ENCODE results near the gene PIGR. TPM values are rescaled to one million over a fixed set of nuclear protein-coding genes. Genes with fewer than 3 reads are reported as not detected.

Gene PIGR
- total RNA-seq, 1 donor from 2014 or later = not detected

DNA sequence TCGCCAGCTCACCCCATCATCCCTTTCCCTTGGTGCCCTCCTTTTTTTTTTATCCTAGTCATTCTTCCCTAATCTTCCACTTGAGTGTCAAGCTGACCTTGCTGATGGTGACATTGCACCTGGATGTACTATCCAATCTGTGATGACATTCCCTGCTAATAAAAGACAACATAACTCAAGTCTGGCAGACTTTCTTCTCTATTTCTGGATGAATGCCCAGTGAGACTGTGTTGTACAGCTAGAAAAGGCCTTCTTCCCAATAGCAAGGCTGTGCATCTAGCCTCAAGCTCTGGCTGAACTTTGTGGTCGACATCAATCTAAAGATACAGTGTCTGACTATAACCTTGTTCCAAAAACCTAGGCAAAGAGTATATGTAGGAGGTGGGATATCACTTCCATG lies 42.6 kb downstream of the PIGR start:
- no peak overlapping the region for H3K4me3 Mint-ChIP-seq (ENCODE audit: unreplicated experiment)
- DNase-seq (ENCODE audit: low spot score) = no peak
- TF ChIP-seq, protein P1, sequence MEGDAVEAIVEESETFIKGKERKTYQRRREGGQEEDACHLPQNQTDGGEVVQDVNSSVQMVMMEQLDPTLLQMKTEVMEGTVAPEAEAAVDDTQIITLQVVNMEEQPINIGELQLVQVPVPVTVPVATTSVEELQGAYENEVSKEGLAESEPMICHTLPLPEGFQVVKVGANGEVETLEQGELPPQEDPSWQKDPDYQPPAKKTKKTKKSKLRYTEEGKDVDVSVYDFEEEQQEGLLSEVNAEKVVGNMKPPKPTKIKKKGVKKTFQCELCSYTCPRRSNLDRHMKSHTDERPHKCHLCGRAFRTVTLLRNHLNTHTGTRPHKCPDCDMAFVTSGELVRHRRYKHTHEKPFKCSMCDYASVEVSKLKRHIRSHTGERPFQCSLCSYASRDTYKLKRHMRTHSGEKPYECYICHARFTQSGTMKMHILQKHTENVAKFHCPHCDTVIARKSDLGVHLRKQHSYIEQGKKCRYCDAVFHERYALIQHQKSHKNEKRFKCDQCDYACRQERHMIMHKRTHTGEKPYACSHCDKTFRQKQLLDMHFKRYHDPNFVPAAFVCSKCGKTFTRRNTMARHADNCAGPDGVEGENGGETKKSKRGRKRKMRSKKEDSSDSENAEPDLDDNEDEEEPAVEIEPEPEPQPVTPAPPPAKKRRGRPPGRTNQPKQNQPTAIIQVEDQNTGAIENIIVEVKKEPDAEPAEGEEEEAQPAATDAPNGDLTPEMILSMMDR (IDR thresholded peaks at IDR 0.05; ENCODE audit: unreplicated experiment) = no peak
- H3K36me3 Mint-ChIP-seq (ENCODE audit: low read depth, unreplicated experiment) = peaks cover 9% of the 10 kb centered on the region
- no peaks in the 10 kb centered on the region for H3K9me3 Mint-ChIP-seq (ENCODE audit: unreplicated experiment)
- peaks cover 21% of the 10 kb centered on the region for H3K4me1 Mint-ChIP-seq (ENCODE audit: unreplicated experiment)
- no peak overlapping the region for H3K27ac Mint-ChIP-seq (ENCODE audit: unreplicated experiment)
- peaks cover 6% of the 10 kb centered on the region for H3K27me3 Mint-ChIP-seq (ENCODE audit: unreplicated experiment)

DNA sequence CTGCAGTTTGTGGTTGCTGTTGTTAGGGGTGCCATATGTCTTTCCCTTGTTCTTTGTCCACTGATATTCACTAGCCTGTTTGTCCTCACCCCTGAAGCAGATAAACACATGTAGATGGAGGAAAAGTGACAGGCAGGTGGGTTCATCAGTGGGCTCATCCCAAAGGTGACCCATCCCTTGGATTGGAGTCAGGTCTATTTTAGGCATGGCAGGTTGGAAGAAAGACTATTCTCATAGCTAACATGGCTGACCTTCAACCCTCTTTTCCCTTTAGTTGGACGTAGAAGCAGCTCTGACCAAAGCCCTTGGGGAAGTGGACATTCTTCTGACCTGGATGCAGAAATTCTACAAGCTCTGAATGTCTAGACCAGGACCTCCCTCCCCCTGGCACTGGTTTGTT lies 43.6 kb downstream of the PIGR start:
- peaks cover 6% of the 10 kb centered on the region for H3K27me3 Mint-ChIP-seq (ENCODE audit: unreplicated experiment)
- no peak overlapping the region for H3K4me3 Mint-ChIP-seq (ENCODE audit: unreplicated experiment)
- DNase-seq (ENCODE audit: low spot score) = no peak
- H3K36me3 Mint-ChIP-seq (ENCODE audit: low read depth, unreplicated experiment) = peaks cover 9% of the 10 kb centered on the region
- TF ChIP-seq, protein P1 (IDR thresholded peaks at IDR 0.05; ENCODE audit: unreplicated experiment) = no peak
- no peaks in the 10 kb centered on the region for H3K9me3 Mint-ChIP-seq (ENCODE audit: unreplicated experiment)
- peaks cover 16% of the 10 kb centered on the region for H3K4me1 Mint-ChIP-seq (ENCODE audit: unreplicated experiment)
- H3K27ac Mint-ChIP-seq (ENCODE audit: unreplicated experiment) = no peak overlapping the region

DNA sequence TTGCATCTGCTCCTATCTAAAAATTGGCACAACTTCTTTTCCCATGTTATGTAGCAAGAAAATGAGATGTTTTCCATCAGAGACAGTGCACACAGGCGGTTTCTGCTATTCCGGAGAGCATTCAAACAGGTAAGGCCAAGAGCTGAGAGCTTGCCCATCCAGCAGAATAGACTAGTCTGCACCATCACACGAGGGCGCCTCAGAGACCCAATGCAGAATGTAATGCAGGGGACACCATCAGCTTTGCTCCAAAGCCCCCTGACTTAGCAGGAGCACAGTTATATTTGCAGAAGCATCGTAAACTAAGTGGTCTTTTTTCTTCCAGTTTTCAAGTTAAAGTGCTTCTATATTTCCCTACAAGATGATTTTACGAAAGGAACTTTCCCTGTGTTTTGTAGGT lies 44.3 kb downstream of the PIGR start:
- H3K4me1 Mint-ChIP-seq (ENCODE audit: unreplicated experiment) = peaks cover 16% of the 10 kb centered on the region
- H3K27me3 Mint-ChIP-seq (ENCODE audit: unreplicated experiment) = peaks cover 6% of the 10 kb centered on the region
- peaks cover 9% of the 10 kb centered on the region for H3K36me3 Mint-ChIP-seq (ENCODE audit: low read depth, unreplicated experiment)

DNA sequence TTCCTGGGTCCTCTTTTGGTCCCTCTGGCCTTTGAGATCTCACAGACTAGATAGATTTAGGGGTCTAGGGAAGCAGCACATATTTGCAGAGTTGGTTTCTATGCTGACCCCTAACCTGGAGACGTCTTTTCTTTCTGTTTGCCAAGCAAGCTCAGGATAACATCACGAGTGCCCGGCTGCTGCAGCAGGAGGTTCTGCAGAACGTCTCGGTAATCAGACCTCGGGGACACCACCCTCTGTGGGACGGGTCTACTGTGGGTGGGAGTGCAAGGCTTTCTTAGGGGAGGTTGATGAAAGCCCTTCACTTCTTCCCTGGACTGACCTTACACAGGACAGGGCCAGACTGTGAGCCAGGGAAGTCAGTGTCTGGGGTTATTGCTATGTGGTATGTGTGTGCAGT lies 46.1 kb downstream of the PIGR start:
- Mint-ChIP-seq H3K27ac (ENCODE audit: unreplicated experiment) (no peak overlapping the region), H3K27me3 (ENCODE audit: unreplicated experiment) (peaks cover 4% of the 10 kb centered on the region), H3K36me3 (ENCODE audit: low read depth, unreplicated experiment) (peaks cover 13% of the 10 kb centered on the region)

More for the DNA sequence above, 44.3 kb downstream of the PIGR start:
- Mint-ChIP-seq H3K9me3 (ENCODE audit: unreplicated experiment) (no peaks in the 10 kb centered on the region), H3K27ac (ENCODE audit: unreplicated experiment) (no peak overlapping the region), H3K4me3 (ENCODE audit: unreplicated experiment) (no peak overlapping the region)
- TF ChIP-seq, protein P1 (IDR thresholded peaks at IDR 0.05; ENCODE audit: unreplicated experiment) = no peak
- DNase-seq (ENCODE audit: low spot score) = no peak

DNA sequence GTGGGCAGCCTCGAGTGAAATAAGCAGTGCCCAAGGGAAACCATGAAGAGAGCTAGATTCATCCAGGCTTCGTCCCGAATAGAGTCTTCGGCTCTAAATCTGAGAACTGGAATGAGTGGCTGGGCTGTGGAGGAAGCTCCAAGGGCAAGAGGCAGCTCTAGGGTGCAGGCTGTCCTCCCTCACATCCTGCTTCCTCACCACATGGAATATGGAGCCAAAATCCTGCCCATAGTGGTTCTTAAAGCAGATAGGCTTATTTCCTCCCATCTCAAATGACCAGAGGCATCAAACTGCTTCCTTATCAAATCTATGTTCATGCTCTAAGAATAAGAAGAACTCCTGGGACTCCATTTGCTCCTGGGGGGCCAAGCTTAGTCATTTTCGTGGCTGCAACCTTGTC lies 46.5 kb downstream of the PIGR start:
- no peak for DNase-seq (ENCODE audit: low spot score)
- Mint-ChIP-seq H3K4me1 (ENCODE audit: unreplicated experiment) (peaks cover 11% of the 10 kb centered on the region), H3K4me3 (ENCODE audit: unreplicated experiment) (no peak overlapping the region), H3K9me3 (ENCODE audit: unreplicated experiment) (no peaks in the 10 kb centered on the region), H3K27me3 (ENCODE audit: unreplicated experiment) (peaks cover 4% of the 10 kb centered on the region), H3K27ac (ENCODE audit: unreplicated experiment) (no peak overlapping the region), H3K36me3 (ENCODE audit: low read depth, unreplicated experiment) (peaks cover 13% of the 10 kb centered on the region)
- TF ChIP-seq, protein P1 (IDR thresholded peaks at IDR 0.05; ENCODE audit: unreplicated experiment) = no peak

More for the DNA sequence above, 46.1 kb downstream of the PIGR start:
- no peak for DNase-seq (ENCODE audit: low spot score)
- Mint-ChIP-seq H3K4me1 (ENCODE audit: unreplicated experiment) (peaks cover 14% of the 10 kb centered on the region), H3K9me3 (ENCODE audit: unreplicated experiment) (no peaks in the 10 kb centered on the region), H3K4me3 (ENCODE audit: unreplicated experiment) (no peak overlapping the region)
- TF ChIP-seq, protein P1 (IDR thresholded peaks at IDR 0.05; ENCODE audit: unreplicated experiment) = no peak

All from endothelial cell (in vitro differentiated cells).